GM23338 (cell line): ENCODE measurements around the gene ADGRD1. TPM values are rescaled to one million over a fixed set of nuclear protein-coding genes. Genes with fewer than 3 reads are reported as not detected.

Source experiments
- ATAC-seq: fragments of 200-7000 bp; cut with Tn5 transposase; 3 replicates; pipeline ENCODE4 v1.9.1; 2020
- DNase-seq: peaks from one replicate; pipeline ENCODE4 v3.0.0-alpha.2; 2015; ENCODE audit warnings: low spot score
- H2AFZ ChIP-seq: fragments of 200-600 bp; sonication (generic); 2 replicates; pipeline ENCODE4 v1.8.0; 2016; ENCODE audit warnings: antibody characterized with exemption, mild to moderate bottlenecking, moderate library complexity
- H3F3A ChIP-seq: fragments of 200-600 bp; sonication (generic); replicated peaks from 2 replicates; pipeline ENCODE4 v1.8.0; 2017; ENCODE audit warnings: antibody characterized with exemption, mixed run types, low read depth
- H3K27ac ChIP-seq: fragments of 200-600 bp; sonication (generic); 2 replicates; pipeline ENCODE4 v1.6.1; 2016; ENCODE audit warnings: low read depth
- H3K27me3 ChIP-seq: fragments of 200-600 bp; sonication (generic); 2 replicates; pipeline ENCODE4 v1.8.0; 2016; ENCODE audit warnings: mild to moderate bottlenecking, mixed run types, moderate library complexity; ENCODE audit not compliant: insufficient read depth
- H3K36me3 ChIP-seq: fragments of 200-600 bp; sonication (generic); 2 replicates; pipeline ENCODE4 v1.8.0; 2016; ENCODE audit warnings: mild to moderate bottlenecking; ENCODE audit not compliant: insufficient read depth
- H3K4me1 ChIP-seq: fragments of 200-600 bp; sonication (generic); 2 replicates; pipeline ENCODE4 v1.8.0; 2016; ENCODE audit warnings: mild to moderate bottlenecking, moderate library complexity; ENCODE audit not compliant: insufficient read depth
- H3K4me2 ChIP-seq: fragments of 200-600 bp; sonication (generic); 2 replicates; pipeline ENCODE4 v1.7.1; 2017; ENCODE audit warnings: mixed run types
- H3K4me3 ChIP-seq: fragments of 200-600 bp; sonication (generic); 2 replicates; pipeline ENCODE4 v1.6.1; 2016; ENCODE audit warnings: mixed run types
- H3K79me2 ChIP-seq: fragments of 200-600 bp; sonication (generic); replicated peaks from 2 replicates; pipeline ENCODE4 v1.8.0; 2017; ENCODE audit warnings: mild to moderate bottlenecking; ENCODE audit not compliant: insufficient read depth
- H3K9me2 ChIP-seq: fragments of 200-600 bp; sonication (generic); 2 replicates; pipeline ENCODE4 v1.8.0; 2017; ENCODE audit not compliant: insufficient read depth
- H4K20me1 ChIP-seq: fragments of 200-600 bp; sonication (generic); replicated peaks from 2 replicates; pipeline ENCODE4 v1.8.0; 2017; ENCODE audit warnings: mild to moderate bottlenecking; ENCODE audit not compliant: insufficient read depth
- H3K27ac Mint-ChIP-seq: 2 replicates; pipeline ENCODE4 v1.8.0; 2020; ENCODE audit warnings: inconsistent platforms, mild to moderate bottlenecking, moderate library complexity, mixed read lengths
- H3K27me3 Mint-ChIP-seq: 3 replicates; pipeline ENCODE4 v1.8.0; 2022; ENCODE audit warnings: low read depth, mild to moderate bottlenecking, moderate library complexity, mixed read lengths, inconsistent platforms; ENCODE audit not compliant: insufficient read depth, poor library complexity
- H3K36me3 Mint-ChIP-seq: 3 replicates; pipeline ENCODE4 v1.8.0; 2021; ENCODE audit warnings: low read depth, mild to moderate bottlenecking, inconsistent platforms, moderate library complexity, mixed read lengths
- H3K4me1 Mint-ChIP-seq: 3 replicates; pipeline ENCODE4 v1.8.0; 2020; ENCODE audit warnings: mild to moderate bottlenecking, inconsistent platforms, mixed read lengths
- H3K4me3 Mint-ChIP-seq: 3 replicates; pipeline ENCODE4 v1.8.0; 2021; ENCODE audit warnings: moderate library complexity, mild to moderate bottlenecking, inconsistent platforms, mixed read lengths
- H3K9me3 Mint-ChIP-seq: 3 replicates; pipeline ENCODE4 v1.8.0; 2020; ENCODE audit warnings: moderate library complexity, mild to moderate bottlenecking, inconsistent platforms, mixed read lengths
- CTCF ChIP-seq, 2 experiments: fragments of 200-600 bp in 1 of 2; sonication (generic) in 1 of 2; conservative IDR thresholded peaks; 2 replicates each; pipeline versions ENCODE4 v1.5.1 to v1.6.1; 2016 to 2017; ENCODE audit warnings: antibody characterized with exemption in 2 of 2, low read depth in 2 of 2, mild to moderate bottlenecking in 2 of 2, moderate library complexity in 1 of 2
- JUNB ChIP-seq: IDR thresholded peaks from one replicate; pipeline ENCODE4 v1.6.1; 2016; ENCODE audit warnings: antibody characterized with exemption; ENCODE audit not compliant: unreplicated experiment
- NANOG ChIP-seq: IDR thresholded peaks from 2 replicates; pipeline ENCODE4 v1.6.1; 2016; ENCODE audit warnings: antibody characterized with exemption, borderline replicate concordance
- POLR2AphosphoS5 ChIP-seq: IDR thresholded peaks from 2 replicates; pipeline ENCODE4 v1.6.1; 2016; ENCODE audit warnings: antibody characterized with exemption, low read depth
- REST ChIP-seq: IDR thresholded peaks from one replicate; pipeline ENCODE4 v1.6.1; 2018; ENCODE audit warnings: antibody characterized with exemption; ENCODE audit not compliant: unreplicated experiment
- polyA plus RNA-seq: library from polyadenylated mRNA; unstranded; fragments of >200 nt; fragmentation: Nextera tagmentation; extraction: Ambion mirVana; gene quantifications from 2 replicates; pipeline ENCODE4 v1.2.1, GENCODE V29; 2016
- total RNA-seq: library from RNA; depleted of rRNA; stranded (reverse); fragments of >200 nt; shearing (Covaris generic); gene quantifications from 2 replicates; pipeline ENCODE4 v1.2.3, GENCODE V29; 2014

ADGRD1 gene
- total and polyA plus RNA-seq, 2 experiments from 2014 or later = 1.4 TPM; not detected in 1

GRCh38 chr12:131141514-131141913 lies 187.8 kb downstream of the ADGRD1 start:
- Mint-ChIP-seq H3K9me3 (no peaks in the 10 kb centered on the region), H3K4me3 (no peak overlapping the region), H3K4me1 (peaks cover 11% of the 10 kb centered on the region), H3K27me3 (peaks cover 7% of the 10 kb centered on the region), H3K36me3 (no peaks in the 10 kb centered on the region), H3K27ac (no peak overlapping the region)
- Histone ChIP-seq H3K4me3 (no peak overlapping the region), H3K4me1 (no peaks in the 10 kb centered on the region), H2AFZ (no peak overlapping the region), H4K20me1 (no peaks in the 10 kb centered on the region), H3K27ac (no peak overlapping the region), H3K4me2 (no peak overlapping the region), H3K36me3 (no peaks in the 10 kb centered on the region), H3K9me2 (no peaks in the 10 kb centered on the region), H3K79me2 (no peaks in the 10 kb centered on the region), H3F3A (no peaks in the 10 kb centered on the region), H3K27me3 (no peaks in the 10 kb centered on the region)
- TF ChIP-seq JUNB (no peak), REST (no peak), POLR2AphosphoS5 (no peak), CTCF (conservative IDR thresholded peaks at IDR 0.05; ENCODE audit: low read depth in 2 of 2) (no peak), NANOG (no peak)
- DNase-seq (no peak), ATAC-seq (no peak)

GRCh38 chr12:131142891-131143657 lies 189.4 kb downstream of the ADGRD1 start:
- H3F3A ChIP-seq = no peaks in the 10 kb centered on the region
- no peaks in the 10 kb centered on the region for H4K20me1 ChIP-seq
- no peaks in the 10 kb centered on the region for H3K9me3 Mint-ChIP-seq
- TF ChIP-seq JUNB (no peak), REST (no peak), NANOG (no peak), CTCF (conservative IDR thresholded peaks at IDR 0.05; ENCODE audit: low read depth in 2 of 2) (no peak)
- H2AFZ ChIP-seq = peak overlapping the region; percentile 74; the same call in 1 of the 2 replicates
- H3K79me2 ChIP-seq = no peaks in the 10 kb centered on the region
- no peaks in the 10 kb centered on the region for H3K4me1 ChIP-seq
- H3K36me3 Mint-ChIP-seq = no peaks in the 10 kb centered on the region
- peaks cover 7% of the 10 kb centered on the region for H3K4me1 Mint-ChIP-seq
- DNase-seq (no peak), ATAC-seq (peak; percentile 58)
- no peak overlapping the region for H3K27ac ChIP-seq
- no peak overlapping the region for H3K4me3 ChIP-seq
- no peak overlapping the region for H3K4me3 Mint-ChIP-seq
- H3K27me3 ChIP-seq = no peaks in the 10 kb centered on the region
- H3K27me3 Mint-ChIP-seq = peaks cover 3% of the 10 kb centered on the region
- no peak overlapping the region for H3K27ac Mint-ChIP-seq
- H3K4me2 ChIP-seq = no peak overlapping the region
- no peaks in the 10 kb centered on the region for H3K9me2 ChIP-seq
- H3K36me3 ChIP-seq = no peaks in the 10 kb centered on the region
